HCT116 (cell line): Measurements from ENCODE around the gene CPT1B.

Source experiments
- EZH2 ChIP-seq: fragments of 200-600 bp; sonication (generic); IDR thresholded peaks from 2 replicates; pipeline ENCODE4 v1.6.1; 2017; ENCODE audit warnings: antibody characterized with exemption, mixed run types
- EZH2phosphoT487 ChIP-seq: fragments of 200-600 bp; IDR thresholded peaks from 2 replicates; pipeline ENCODE4 v1.6.1; 2018; ENCODE audit warnings: antibody characterized with exemption, borderline replicate concordance
- POLR2A ChIP-seq: IDR thresholded peaks from 2 replicates; pipeline ENCODE4 v1.7.0; 2011; ENCODE audit warnings: borderline replicate concordance; ENCODE audit not compliant: insufficient read depth, insufficient read length; ENCODE audit errors: extremely low read depth
- SRF ChIP-seq: IDR thresholded peaks from 2 replicates; pipeline ENCODE4 v1.6.1; 2012; ENCODE audit warnings: low read depth
- YY1 ChIP-seq: IDR thresholded peaks from 2 replicates; pipeline ENCODE4 v1.6.1; 2011; ENCODE audit warnings: low read length, low read depth, moderate library complexity, mild to moderate bottlenecking; ENCODE audit not compliant: insufficient replicate concordance; ENCODE audit errors: extremely low read depth
- TF ChIP-seq, protein P1 (sequence below), 3 experiments: fragments of 200-600 bp in 1 of 3; sonication (generic) in 1 of 3; IDR thresholded peaks in 2 of 3; conservative IDR thresholded peaks in 1 of 3; 2 replicates each; pipeline ENCODE4 v1.5.1; 2012 to 2017; ENCODE audit warnings: low read depth in 2 of 3, low read length in 2 of 3, antibody characterized with exemption in 1 of 3, borderline replicate concordance in 1 of 3, control low read depth in 1 of 3, mild to moderate bottlenecking in 1 of 3, mixed read lengths in 1 of 3, mixed run types in 1 of 3, moderate library complexity in 1 of 3; ENCODE audit not compliant: insufficient read depth in 1 of 3

- TF ChIP-seq, protein P1, sequence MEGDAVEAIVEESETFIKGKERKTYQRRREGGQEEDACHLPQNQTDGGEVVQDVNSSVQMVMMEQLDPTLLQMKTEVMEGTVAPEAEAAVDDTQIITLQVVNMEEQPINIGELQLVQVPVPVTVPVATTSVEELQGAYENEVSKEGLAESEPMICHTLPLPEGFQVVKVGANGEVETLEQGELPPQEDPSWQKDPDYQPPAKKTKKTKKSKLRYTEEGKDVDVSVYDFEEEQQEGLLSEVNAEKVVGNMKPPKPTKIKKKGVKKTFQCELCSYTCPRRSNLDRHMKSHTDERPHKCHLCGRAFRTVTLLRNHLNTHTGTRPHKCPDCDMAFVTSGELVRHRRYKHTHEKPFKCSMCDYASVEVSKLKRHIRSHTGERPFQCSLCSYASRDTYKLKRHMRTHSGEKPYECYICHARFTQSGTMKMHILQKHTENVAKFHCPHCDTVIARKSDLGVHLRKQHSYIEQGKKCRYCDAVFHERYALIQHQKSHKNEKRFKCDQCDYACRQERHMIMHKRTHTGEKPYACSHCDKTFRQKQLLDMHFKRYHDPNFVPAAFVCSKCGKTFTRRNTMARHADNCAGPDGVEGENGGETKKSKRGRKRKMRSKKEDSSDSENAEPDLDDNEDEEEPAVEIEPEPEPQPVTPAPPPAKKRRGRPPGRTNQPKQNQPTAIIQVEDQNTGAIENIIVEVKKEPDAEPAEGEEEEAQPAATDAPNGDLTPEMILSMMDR (IDR thresholded peaks at IDR 0.05 in 2 of 3, conservative IDR thresholded peaks at IDR 0.05 in 1 of 3; ENCODE audit: borderline replicate concordance in 1 of 3, insufficient read depth in 1 of 3, low read depth in 2 of 3, low read length in 2 of 3) = no peak
- TF ChIP-seq EZH2 (no peak), EZH2phosphoT487 (no peak), YY1 (no peak), POLR2A (no peak), SRF (no peak)
Measured at GRCh38 chr22:50573491-50574382, 4.5 kb downstream of the CPT1B start.
